SKM-1 (cell line): ENCODE results near the gene CCL14.
"Not testable (repeated sequence)": the region's sequence is repeated elsewhere in the genome, so short reads cannot be mapped to it uniquely, and the experiment has no call there.

Experiments used
- DNase-seq: peaks from one replicate; lab custom pipeline; 2025; ENCODE audit not compliant: unreplicated experiment; lab: John Stamatoyannopoulos, UW

Gene CCL14

DNA sequence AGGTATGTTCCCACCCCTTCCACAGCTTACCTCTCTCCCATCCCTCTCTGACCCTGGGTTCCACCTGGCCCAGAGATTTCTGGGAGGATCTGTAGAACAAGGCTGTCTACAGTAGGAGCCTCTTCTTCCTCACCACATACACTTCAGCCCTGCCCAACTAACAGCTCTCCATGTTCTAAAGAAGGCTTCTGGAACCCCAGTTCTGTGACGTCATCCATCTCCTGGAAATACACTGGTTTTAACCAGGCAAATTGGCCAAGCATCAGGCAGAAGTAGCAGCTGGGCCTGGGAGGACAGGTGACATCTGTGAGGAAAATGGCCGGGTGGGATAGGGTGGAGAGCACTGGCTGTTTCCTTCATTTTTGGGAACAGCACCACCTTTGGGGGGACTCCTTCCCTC lies 43.0 kb downstream of the CCL14 start, which contains the start of gene LYZL6:
Gene LYZL6 (minus strand): TSS at position 177 of the 400 bp plus-strand sequence. CDS start 4,357 bp downstream, outside the sequence.
- no peak for DNase-seq

DNA sequence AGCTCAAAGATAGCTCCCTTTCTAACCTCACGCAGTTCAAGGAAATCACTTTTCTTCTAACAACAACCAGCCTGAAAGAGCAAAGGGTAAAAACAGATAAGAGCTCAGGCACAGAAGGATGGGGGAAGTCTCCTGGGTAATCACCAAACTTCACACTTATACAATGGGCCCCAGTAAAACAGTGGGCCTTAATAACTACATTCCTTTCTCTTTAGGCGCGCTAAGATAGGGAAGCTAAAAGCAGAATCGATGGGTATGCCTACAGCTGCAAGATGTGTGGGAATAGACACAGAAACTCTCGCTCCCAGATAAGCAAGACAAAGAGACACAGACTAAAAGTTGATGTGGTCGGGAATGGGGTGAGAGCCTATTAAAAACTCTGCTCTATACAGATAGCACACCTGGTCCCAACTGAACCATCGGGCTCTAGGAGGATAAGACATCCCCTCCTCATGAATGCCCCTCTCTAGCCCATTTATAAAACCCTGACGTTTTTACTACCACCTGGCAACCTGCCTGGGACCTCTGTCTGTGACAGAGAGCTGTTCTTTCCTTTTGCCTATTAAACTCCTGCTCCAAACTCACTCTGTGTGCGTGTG lies 43.8 kb downstream of the CCL14 start:
- DNase-seq: no peak

GRCh38 chr17:35938492-35938891 lies 48.0 kb downstream of the CCL14 start:
- not testable (repeated sequence) for DNase-seq

GRCh38 chr17:35936063-35936462 lies 50.5 kb downstream of the CCL14 start:
- no peak for DNase-seq

DNA sequence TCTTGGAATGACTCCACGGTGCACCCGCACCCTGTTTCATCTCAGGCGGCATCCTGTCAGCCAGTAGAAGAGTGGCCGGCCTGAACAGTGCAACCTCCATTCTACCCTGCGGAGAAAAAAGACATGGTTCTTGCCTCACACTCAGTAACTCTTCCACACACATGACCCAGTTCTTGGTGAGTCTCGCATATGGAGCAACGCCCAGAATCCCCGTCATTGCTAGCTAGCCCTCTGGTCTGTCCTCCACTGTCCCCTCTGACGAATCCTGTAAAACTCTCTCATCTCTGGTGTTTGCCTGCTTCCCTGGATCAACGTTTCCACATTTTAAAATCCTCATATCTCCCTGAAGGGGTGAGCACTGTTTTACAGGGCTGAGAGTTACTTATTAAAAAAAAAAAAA lies 51.8 kb downstream of the CCL14 start:
- DNase-seq: no peak
